Measurements from ENCODE around the gene CDC42EP2.

Gene CDC42EP2

GRCh38 chr11:65295001-65295400, 19.7 kb upstream of the CDC42EP2 start:
- intact Hi-C loops (cut with DNase I): no loop called here
- DNase-seq: no peak

GRCh38 chr11:65295571-65296341, 18.9 kb upstream of the CDC42EP2 start:
- intact Hi-C loops (cut with DNase I): no loop called here
- DNase-seq: no peak

GRCh38 chr11:65297026-65297672, 17.5 kb upstream of the CDC42EP2 start:
- intact Hi-C loops (cut with DNase I): no loop called here
- DNase-seq: no peak

GRCh38 chr11:65298131-65298535, 16.5 kb upstream of the CDC42EP2 start:
- intact Hi-C loops (cut with DNase I): no loop called here
- peak; percentile 48 to 86 (median 70) for DNase-seq

- DNase-seq: peak; percentile 60 to 95 (median 82)
Observed at GRCh38 chr11:65298655-65299179, 15.9 kb upstream of the CDC42EP2 start.

GRCh38 chr11:65300621-65301275, 13.9 kb upstream of the CDC42EP2 start:
- DNase-seq: no peak
- intact Hi-C loops (cut with DNase I): no loop called here

More at GRCh38 chr11:65298655-65299179, 15.9 kb upstream of the CDC42EP2 start:
- intact Hi-C loops (cut with DNase I): no loop called here

GRCh38 chr11:65301491-65302329, 13.0 kb upstream of the CDC42EP2 start:
- intact Hi-C loops (cut with DNase I): no loop called here
- DNase-seq: peak in 40 of 42 donors; percentile 31 to 84 (median 68)

- intact Hi-C loops (cut with DNase I): no loop called here
- DNase-seq: no peak
Observed at GRCh38 chr11:65303555-65303954, 11.1 kb upstream of the CDC42EP2 start.

- DNase-seq: no peak
- intact Hi-C loops (cut with DNase I): no loop called here
Observed at GRCh38 chr11:65304110-65304509, 10.6 kb upstream of the CDC42EP2 start.

- intact Hi-C loops (cut with DNase I): no loop called here
- DNase-seq: no peak
Observed at GRCh38 chr11:65304613-65305012, 10.1 kb upstream of the CDC42EP2 start.

- intact Hi-C loops (cut with DNase I): no loop called here
- no peak for DNase-seq
Observed at GRCh38 chr11:65305501-65306268, 9.0 kb upstream of the CDC42EP2 start.

GRCh38 chr11:65307298-65308229, 7.1 kb upstream of the CDC42EP2 start:
- intact Hi-C loops (cut with DNase I): no loop called here
- no peak for DNase-seq

GRCh38 chr11:65308281-65308891, 6.3 kb upstream of the CDC42EP2 start:
- intact Hi-C loops (cut with DNase I): no loop called here
- no peak for DNase-seq

GRCh38 chr11:65309006-65309405, 5.7 kb upstream of the CDC42EP2 start:
- DNase-seq: no peak
- intact Hi-C loops (cut with DNase I): no loop called here

GRCh38 chr11:65310215-65310614, 4.5 kb upstream of the CDC42EP2 start:
- intact Hi-C loops (cut with DNase I): no loop called here
- DNase-seq: peak in 35 of 42 donors; percentile 32 to 78 (median 58)

- DNase-seq: no peak
Observed at GRCh38 chr11:65310736-65311135, 3.9 kb upstream of the CDC42EP2 start.

GRCh38 chr11:65311170-65311678, 3.4 kb upstream of the CDC42EP2 start:
- no peak for DNase-seq
- intact Hi-C loops (cut with DNase I): no loop called here

More at GRCh38 chr11:65310736-65311135, 3.9 kb upstream of the CDC42EP2 start:
- intact Hi-C loops (cut with DNase I): no loop called here

Measured in head of caudate nucleus (tissue), 42 donors.